Metanephros (tissue), 2 donors: Measurements from ENCODE around the gene RNU1-4. TPM values are rescaled to one million over a fixed set of nuclear protein-coding genes. Genes with fewer than 3 reads are reported as not detected.

Experiments used
- small RNA-seq: library from RNA; depleted of rRNA; stranded (forward); fragments of <200 nt; gene quantifications from one replicate; pipeline ENCODE3, GENCODE V24; 2014; ENCODE audit warnings: low replicate concordance
- total RNA-seq: library from RNA; depleted of rRNA; stranded (reverse); fragments of >200 nt; gene quantifications from one replicate; pipeline ENCODE4 v1.2.3, GENCODE V29; 2014

The RNU1-4 gene
- 7,909 TPM for total RNA-seq

DNA sequence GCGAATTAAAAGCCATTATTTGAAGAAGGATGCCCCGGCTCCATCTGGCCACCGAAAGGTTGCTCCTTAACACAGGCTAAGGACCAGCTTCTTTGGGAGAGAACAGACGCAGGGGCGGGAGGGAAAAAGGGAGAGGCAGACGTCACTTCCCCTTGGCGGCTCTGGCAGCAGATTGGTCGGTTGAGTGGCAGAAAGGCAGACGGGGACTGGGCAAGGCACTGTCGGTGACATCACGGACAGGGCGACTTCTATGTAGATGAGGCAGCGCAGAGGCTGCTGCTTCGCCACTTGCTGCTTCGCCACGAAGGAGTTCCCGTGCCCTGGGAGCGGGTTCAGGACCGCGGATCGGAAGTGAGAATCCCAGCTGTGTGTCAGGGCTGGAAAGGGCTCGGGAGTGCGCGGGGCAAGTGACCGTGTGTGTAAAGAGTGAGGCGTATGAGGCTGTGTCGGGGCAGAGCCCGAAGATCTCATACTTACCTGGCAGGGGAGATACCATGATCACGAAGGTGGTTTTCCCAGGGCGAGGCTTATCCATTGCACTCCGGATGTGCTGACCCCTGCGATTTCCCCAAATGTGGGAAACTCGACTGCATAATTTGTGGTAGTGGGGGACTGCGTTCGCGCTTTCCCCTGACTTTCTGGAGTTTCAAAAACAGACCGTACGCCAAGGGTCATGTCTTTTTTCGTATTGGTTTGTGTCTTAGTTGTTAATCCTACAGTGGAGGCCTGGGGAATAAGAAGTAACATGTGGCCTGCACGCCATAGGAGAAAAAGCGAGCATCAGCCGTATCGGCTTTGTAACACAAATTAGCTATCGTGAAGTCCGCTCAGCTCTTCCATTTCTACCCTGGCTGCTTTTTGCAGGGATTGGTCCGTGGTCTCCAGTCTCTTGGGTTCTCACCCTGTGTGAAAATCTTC lies at the start of gene RNU1-4:
TSS of gene RNU1-4 (plus strand) at position 470 of the 918 bp plus-strand sequence.

Small RNA genes lying within 50 kb of the gene (small RNA-seq; reads per million reads assigned to genes)
- not detected for gene RNU1-4

Other genes starting within 250 kb of the RNU1-4 start
- 7,909 TPM for gene RNU1-1, start 226.2 kb upstream of the RNU1-4 start, total RNA-seq
- gene NBPF1, start 127.0 kb upstream of the RNU1-4 start, total RNA-seq: 88.3 TPM
- gene RNU1-3, start 73.6 kb upstream of the RNU1-4 start, total RNA-seq: 7,909 TPM
- gene RNU1-2, start 155.5 kb downstream of the RNU1-4 start, total RNA-seq: 7,909 TPM
- gene CROCC, start 181.4 kb downstream of the RNU1-4 start, total RNA-seq: 31.6 TPM
- 66.2 TPM for gene MFAP2, start 240.1 kb downstream of the RNU1-4 start, total RNA-seq